Keratinocyte (primary cell): Measurements from ENCODE around the gene TSC22D2. TPM values are rescaled to one million over a fixed set of nuclear protein-coding genes. Genes with fewer than 3 reads are reported as not detected.

Source experiments
- DNase-seq: peaks from one replicate; pipeline ENCODE4 v3.0.0-alpha.2; 2011; ENCODE audit warnings: low read depth, missing footprints, low spot score
- FAIRE-seq: peaks from 2 replicates; lab custom pipeline; 2011; peaks lifted over from hg19 to GRCh38; lab: Jason Lieb, UNC
- H2AFZ ChIP-seq: 2 replicates; pipeline ENCODE4 v1.6.0; 2012; ENCODE audit warnings: low read length, control low read depth, inconsistent platforms; ENCODE audit not compliant: control insufficient read depth
- H3K27ac ChIP-seq: 2 replicates; pipeline ENCODE4 v1.5.1; 2011; ENCODE audit warnings: low read length; ENCODE audit not compliant: control insufficient read depth, insufficient read depth
- H3K27me3 ChIP-seq: 3 replicates; pipeline ENCODE4 v1.6.0; 2011; ENCODE audit warnings: low read length; ENCODE audit not compliant: control insufficient read depth, insufficient read depth; ENCODE audit errors: extremely low read depth
- H3K36me3 ChIP-seq, 2 experiments: 2 replicates in 1 of 2; 3 replicates in 1 of 2; pipeline ENCODE4 v1.5.1; 2011; ENCODE audit warnings: low read length in 2 of 2, mild to moderate bottlenecking in 1 of 2; ENCODE audit not compliant: control insufficient read depth in 2 of 2, insufficient read depth in 2 of 2; ENCODE audit errors: extremely low read depth in 1 of 2
- H3K4me1 ChIP-seq: 3 replicates; pipeline ENCODE4 v1.5.1; 2011; ENCODE audit warnings: low read length; ENCODE audit not compliant: control insufficient read depth, insufficient read depth; ENCODE audit errors: extremely low read depth
- H3K4me2 ChIP-seq: 3 replicates; pipeline ENCODE4 v1.6.0; 2011; ENCODE audit warnings: low read depth, low read length; ENCODE audit not compliant: control insufficient read depth, insufficient read depth; ENCODE audit errors: extremely low read depth
- H3K4me3 ChIP-seq, 3 experiments: fragments of 200-600 bp in 1 of 3; sonication (generic) in 1 of 3; 2 replicates in 2 of 3; 3 replicates in 1 of 3; pipeline ENCODE4 v1.5.1; 2011 to 2016; ENCODE audit warnings: low read length in 3 of 3, mild to moderate bottlenecking in 3 of 3, control low read depth in 2 of 3, inconsistent platforms in 1 of 3, low read depth in 1 of 3, mixed read lengths in 1 of 3, mixed run types in 1 of 3, moderate library complexity in 1 of 3; ENCODE audit not compliant: control insufficient read depth in 2 of 3, insufficient read depth in 2 of 3; ENCODE audit errors: extremely low read depth in 1 of 3
- H3K79me2 ChIP-seq: 2 replicates; pipeline ENCODE4 v1.6.0; 2012; ENCODE audit warnings: low read length; ENCODE audit not compliant: control insufficient read depth, insufficient read depth
- H3K9ac ChIP-seq: 3 replicates; pipeline ENCODE4 v1.6.0; 2011; ENCODE audit warnings: low read length; ENCODE audit not compliant: control insufficient read depth, insufficient read depth; ENCODE audit errors: extremely low read depth
- H3K9me1 ChIP-seq: 3 replicates; pipeline ENCODE4 v1.6.0; 2011; ENCODE audit warnings: low read length; ENCODE audit not compliant: control insufficient read depth, insufficient read depth; ENCODE audit errors: extremely low read depth
- H3K9me3 ChIP-seq: 2 replicates; pipeline ENCODE4 v1.5.1; 2012; ENCODE audit warnings: low read depth, low read length; ENCODE audit not compliant: control insufficient read depth
- H4K20me1 ChIP-seq: 3 replicates; pipeline ENCODE4 v1.6.0; 2011; ENCODE audit warnings: low read length; ENCODE audit not compliant: control insufficient read depth, insufficient read depth; ENCODE audit errors: extremely low read depth
- EZH2 ChIP-seq: IDR thresholded peaks from one replicate; pipeline ENCODE4 v1.6.1; 2012; ENCODE audit warnings: inconsistent platforms, mild to moderate bottlenecking, low read length, moderate library complexity
- dilution Hi-C: fragments of 300-500 bp; cut with MboI; formaldehyde crosslinking; loops from one replicate; pipeline ENCODE4 v1.7.0; 2020; ENCODE audit warnings: low sequenced_read_pairs; ENCODE audit not compliant: extremely low pct_ligation_motif_present
- polyA plus RNA-seq, 5 experiments: library from polyadenylated mRNA; depleted of rRNA in 3 of 5; stranded (reverse) in 3 of 5; stranded (forward) in 1 of 5; unstranded in 1 of 5; fragments of >200 nt; gene quantifications; 1 replicate in 1 of 5; 2 replicates in 3 of 5; 3 replicates in 1 of 5; pipeline versions ENCODE4 v1.2.1 to v1.2.3, GENCODE V29; 2011 to 2012; ENCODE audit warnings: missing spikeins in 2 of 5, low read depth in 1 of 5, low replicate concordance in 1 of 5
- TF ChIP-seq, protein P1 (sequence below), 3 experiments: IDR thresholded peaks in 1 of 3; conservative IDR thresholded peaks in 1 of 3; optimal IDR thresholded peaks in 1 of 3; 2 replicates in 2 of 3; 3 replicates in 1 of 3; pipeline versions ENCODE3 to v1.5.1; 2011; ENCODE audit warnings: low read length in 3 of 3, mild to moderate bottlenecking in 3 of 3, moderate library complexity in 2 of 3, control low read depth in 1 of 3, inconsistent platforms in 1 of 3; ENCODE audit not compliant: insufficient read depth in 2 of 3; ENCODE audit errors: extremely low read depth in 1 of 3

The TSC22D2 gene
- polyA plus RNA-seq, 1 donor (not counting 4 experiments of a cell fraction or from before 2014, with no cell fraction given) = 22.3 TPM

DNA sequence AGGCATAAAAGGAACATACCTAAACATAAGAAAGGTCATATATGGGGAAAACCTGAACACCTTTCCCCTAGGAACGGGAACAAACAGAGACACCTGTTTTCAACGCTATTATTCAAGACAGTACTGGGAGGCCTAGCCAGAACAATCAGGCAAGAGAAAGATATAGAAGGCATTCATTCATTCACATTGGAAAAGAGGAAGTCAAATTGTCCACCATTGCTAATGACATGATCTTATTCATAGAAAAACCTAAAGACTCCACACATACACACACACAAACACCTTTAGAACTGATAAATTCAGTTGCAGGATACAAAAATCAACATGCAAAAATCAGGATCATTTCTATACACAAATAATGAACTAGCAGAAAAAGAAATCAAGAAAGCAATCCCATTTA lies 101.7 kb downstream of the TSC22D2 start:
- Histone ChIP-seq H3K4me3 (no peak overlapping the region), H3K79me2 (no peaks in the 10 kb centered on the region), H3K9me1 (no peaks in the 10 kb centered on the region), H3K4me2 (no peak overlapping the region), H3K27ac (no peak overlapping the region), H3K4me1 (peaks cover 5% of the 10 kb centered on the region), H3K27me3 (no peaks in the 10 kb centered on the region), H3K36me3 (no peaks in the 10 kb centered on the region), H3K9me3 (no peaks in the 10 kb centered on the region), H3K9ac (no peak overlapping the region), H2AFZ (no peak overlapping the region), H4K20me1 (no peaks in the 10 kb centered on the region)
- DNase-seq (no peak), FAIRE-seq (no peak)
- dilution Hi-C loops = no loop called here
- TF ChIP-seq, protein P1, sequence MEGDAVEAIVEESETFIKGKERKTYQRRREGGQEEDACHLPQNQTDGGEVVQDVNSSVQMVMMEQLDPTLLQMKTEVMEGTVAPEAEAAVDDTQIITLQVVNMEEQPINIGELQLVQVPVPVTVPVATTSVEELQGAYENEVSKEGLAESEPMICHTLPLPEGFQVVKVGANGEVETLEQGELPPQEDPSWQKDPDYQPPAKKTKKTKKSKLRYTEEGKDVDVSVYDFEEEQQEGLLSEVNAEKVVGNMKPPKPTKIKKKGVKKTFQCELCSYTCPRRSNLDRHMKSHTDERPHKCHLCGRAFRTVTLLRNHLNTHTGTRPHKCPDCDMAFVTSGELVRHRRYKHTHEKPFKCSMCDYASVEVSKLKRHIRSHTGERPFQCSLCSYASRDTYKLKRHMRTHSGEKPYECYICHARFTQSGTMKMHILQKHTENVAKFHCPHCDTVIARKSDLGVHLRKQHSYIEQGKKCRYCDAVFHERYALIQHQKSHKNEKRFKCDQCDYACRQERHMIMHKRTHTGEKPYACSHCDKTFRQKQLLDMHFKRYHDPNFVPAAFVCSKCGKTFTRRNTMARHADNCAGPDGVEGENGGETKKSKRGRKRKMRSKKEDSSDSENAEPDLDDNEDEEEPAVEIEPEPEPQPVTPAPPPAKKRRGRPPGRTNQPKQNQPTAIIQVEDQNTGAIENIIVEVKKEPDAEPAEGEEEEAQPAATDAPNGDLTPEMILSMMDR (optimal IDR thresholded peaks at IDR 0.05 in 1 of 3, IDR thresholded peaks at IDR 0.05 in 1 of 3, conservative IDR thresholded peaks at IDR 0.05 in 1 of 3; ENCODE audit: extremely low read depth in 1 of 3, insufficient read depth in 2 of 3, low read length in 3 of 3) = no peak

DNA sequence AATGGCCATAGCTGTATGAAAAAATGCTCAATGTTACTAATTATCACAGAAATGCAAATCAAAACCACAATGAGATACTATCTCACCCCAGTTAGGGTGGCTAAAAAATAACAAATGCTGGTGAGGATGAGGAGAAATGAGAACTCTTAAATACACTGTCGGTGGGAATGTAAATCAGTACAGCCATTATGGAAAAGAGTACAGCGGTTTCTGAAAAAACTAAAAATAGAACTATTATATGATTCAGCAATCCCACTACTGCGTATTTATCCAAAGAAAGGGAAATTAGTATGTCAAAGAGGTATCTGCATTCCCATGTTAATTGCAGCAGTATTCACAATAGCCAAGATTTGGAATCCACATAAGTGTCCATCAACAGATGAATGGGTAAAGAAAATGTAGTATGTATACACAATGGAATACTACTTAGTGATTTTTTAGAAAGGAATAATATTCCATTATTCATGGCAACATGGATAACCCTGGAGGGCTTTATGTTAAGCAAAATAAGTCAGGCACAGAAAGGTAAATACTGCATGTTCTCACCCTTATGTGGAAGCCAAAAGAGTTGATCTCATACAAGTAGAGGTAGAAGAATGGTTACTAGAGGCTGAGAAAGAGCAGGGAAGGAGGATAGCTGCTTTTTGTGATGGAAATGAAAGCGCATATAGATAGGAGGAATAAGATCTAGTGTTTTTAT lies 103.2 kb downstream of the TSC22D2 start:
- no peaks in the 10 kb centered on the region for H3K27me3 ChIP-seq
- H3K4me2 ChIP-seq = no peak overlapping the region
- no peaks in the 10 kb centered on the region for H3K79me2 ChIP-seq
- peaks cover 5% of the 10 kb centered on the region for H3K4me1 ChIP-seq
- H3K9ac ChIP-seq = no peak overlapping the region
- no peaks in the 10 kb centered on the region for H4K20me1 ChIP-seq
- DNase-seq (no peak), FAIRE-seq (no peak)
- H3K9me3 ChIP-seq = no peaks in the 10 kb centered on the region
- dilution Hi-C loops = no loop called here
- TF ChIP-seq, protein P1 (optimal IDR thresholded peaks at IDR 0.05 in 1 of 3, IDR thresholded peaks at IDR 0.05 in 1 of 3, conservative IDR thresholded peaks at IDR 0.05 in 1 of 3; ENCODE audit: extremely low read depth in 1 of 3, insufficient read depth in 2 of 3, low read length in 3 of 3) = no peak
- TF ChIP-seq EZH2 = no peak
- H3K36me3 ChIP-seq = no peaks in the 10 kb centered on the region
- H3K9me1 ChIP-seq = no peaks in the 10 kb centered on the region
- H2AFZ ChIP-seq = no peak overlapping the region
- no peak overlapping the region for H3K27ac ChIP-seq
- H3K4me3 ChIP-seq = no peak overlapping the region
